SK-MEL-5 (cell line): Measurements from ENCODE around the gene BRCA1. TPM values are rescaled to one million over a fixed set of nuclear protein-coding genes. Genes with fewer than 3 reads are reported as not detected.
"Not testable (repeated sequence)": the region's sequence is repeated elsewhere in the genome, so short reads cannot be mapped to it uniquely, and the experiment has no call there.

Source experiments
- DNase-seq: peaks from one replicate; pipeline ENCODE4 v3.0.0-alpha.2; 2016; ENCODE audit warnings: low read depth, low spot score
- in situ Hi-C: cut with HindIII; loops from 2 replicates; pipeline ENCODE4 v1.10.0; 2016; ENCODE audit warnings: low sequenced_read_pairs, high pct_unique_total_duplicates, low pct_unique_long_range_greater_than_20kb
- total RNA-seq: library from RNA; depleted of rRNA; stranded (reverse); fragments of >200 nt; shearing (Covaris generic); gene quantifications from 2 replicates; pipeline ENCODE4 v1.2.3, GENCODE V29; 2014

Gene BRCA1
- total RNA-seq, 1 experiment from 2014 or later: 45.9 TPM

GRCh38 chr17:43138531-43138930, 13.4 kb upstream of the BRCA1 start:
- in situ Hi-C loops, DNase-seq: not testable (repeated sequence)

- DNase-seq, in situ Hi-C loops: not testable (repeated sequence)
These were observed 11.4 kb upstream of the BRCA1 start for GRCh38 chr17:43136574-43136973.

- DNase-seq: no peak
- in situ Hi-C loops: no loop called here
These were observed 10.3 kb upstream of the BRCA1 start for GRCh38 chr17:43135454-43135819.

GRCh38 chr17:43134774-43135453, 9.8 kb upstream of the BRCA1 start:
- no peak for DNase-seq
- in situ Hi-C loops: no loop called here

- in situ Hi-C loops: not testable (repeated sequence)
These were observed 8.3 kb upstream of the BRCA1 start for GRCh38 chr17:43133439-43133838.

GRCh38 chr17:43132117-43132516, 7.0 kb upstream of the BRCA1 start:
- in situ Hi-C loops: no loop called here
- DNase-seq: no peak

More at GRCh38 chr17:43133439-43133838, 8.3 kb upstream of the BRCA1 start:
- not testable (repeated sequence) for DNase-seq

- in situ Hi-C loops: no loop called here
- no peak for DNase-seq
These were observed 4.5 kb upstream of the BRCA1 start for GRCh38 chr17:43129671-43130010.

GRCh38 chr17:43127333-43127876, 2.2 kb upstream of the BRCA1 start:
- DNase-seq, in situ Hi-C loops: not testable (repeated sequence)

DNA sequence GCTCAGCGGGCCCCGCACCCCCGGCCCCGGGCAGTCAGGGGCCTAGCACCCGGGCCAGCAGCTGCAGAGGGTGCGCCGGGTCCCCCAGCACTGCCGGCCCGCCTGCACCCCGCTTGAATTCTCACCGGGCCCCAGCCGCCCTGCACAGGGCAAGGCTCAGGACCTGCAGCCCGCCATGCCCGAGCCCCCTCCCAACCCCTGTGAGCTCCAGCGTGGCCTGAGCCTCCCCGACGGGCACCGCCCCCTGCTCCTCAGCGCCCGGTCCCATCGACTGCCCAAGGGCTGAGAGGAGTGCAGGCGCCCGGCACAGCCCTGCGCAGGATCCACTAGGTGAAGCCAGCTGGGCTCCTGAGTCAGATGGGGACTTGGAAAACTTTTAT, 1.7 kb upstream of the BRCA1 start:
- in situ Hi-C loops: no loop called here
- no peak for DNase-seq

DNA sequence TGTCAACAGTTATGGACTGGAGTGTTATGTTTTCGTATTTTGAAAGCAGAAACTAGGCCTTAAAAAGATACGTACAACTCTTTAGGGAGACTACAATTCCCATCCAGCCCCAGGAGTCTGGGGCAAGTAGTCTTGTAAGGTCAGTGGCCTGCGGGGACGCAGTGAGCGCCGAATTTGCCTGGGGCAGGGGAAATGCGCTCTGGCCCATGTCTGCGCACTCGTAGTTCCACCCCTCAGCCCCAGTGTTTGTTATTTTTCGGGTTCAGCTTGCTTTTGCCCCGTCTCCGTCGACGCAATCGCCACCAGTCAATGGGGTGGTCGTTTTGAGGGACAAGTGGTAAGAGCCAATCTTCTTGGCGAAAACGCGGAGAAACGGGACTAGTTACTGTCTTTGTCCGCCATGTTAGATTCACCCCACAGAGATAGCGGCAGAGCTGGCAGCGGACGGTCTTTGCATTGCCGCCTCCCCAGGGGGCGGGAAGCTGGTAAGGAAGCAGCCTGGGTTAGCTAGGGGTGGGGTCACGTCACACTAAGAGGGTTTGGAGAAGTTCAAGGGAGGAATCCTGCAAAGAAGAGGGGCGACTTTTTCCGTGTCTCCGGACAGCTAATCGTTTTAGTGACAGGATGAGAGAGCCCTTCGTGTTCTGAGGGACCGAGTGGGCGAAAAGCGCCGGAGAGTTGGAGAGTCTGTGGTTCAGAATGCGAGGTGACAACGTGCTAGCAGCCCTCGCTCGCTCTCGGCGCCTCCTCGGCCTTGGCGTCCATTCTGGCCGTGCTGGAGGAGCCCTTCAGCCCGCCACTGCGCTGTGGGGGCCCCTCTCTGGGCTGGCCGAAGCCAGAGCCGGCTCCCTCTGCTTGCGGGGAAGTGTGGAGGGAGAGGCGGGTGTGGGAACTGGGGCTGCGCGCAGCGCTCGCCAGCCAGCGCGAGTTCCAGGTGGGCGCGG, 1.1 kb upstream of the BRCA1 start:
- DNase-seq: no peak
- in situ Hi-C loops: no loop called here

- peak; percentile 92 for DNase-seq
- in situ Hi-C loops: no loop called here
These were observed 6.2 kb downstream of the BRCA1 start for GRCh38 chr17:43118679-43119615.

DNA sequence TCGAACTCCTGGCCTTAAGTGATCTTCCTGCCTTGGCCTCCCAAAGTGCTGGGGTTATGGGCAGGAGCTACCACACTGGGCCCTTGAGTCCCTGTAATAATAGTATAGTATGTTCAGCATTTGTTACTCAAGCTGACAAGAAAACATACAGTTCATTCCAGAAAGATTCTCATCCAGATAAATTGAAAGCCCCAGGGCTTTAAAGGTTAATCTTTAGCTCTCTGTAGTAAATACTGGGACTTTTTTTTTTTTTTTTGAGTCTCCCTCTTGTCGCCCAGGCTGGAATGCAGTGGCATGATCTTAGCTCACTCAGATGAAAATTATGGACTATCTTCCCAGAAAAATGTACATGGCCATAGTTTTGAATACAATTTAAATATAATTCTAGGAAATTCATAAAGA, 11.0 kb downstream of the BRCA1 start:
- DNase-seq: no peak
- in situ Hi-C loops: no loop called here

- in situ Hi-C loops: no loop called here
- DNase-seq: no peak
These were observed 18.6 kb downstream of the BRCA1 start for GRCh38 chr17:43106552-43106951.

DNA sequence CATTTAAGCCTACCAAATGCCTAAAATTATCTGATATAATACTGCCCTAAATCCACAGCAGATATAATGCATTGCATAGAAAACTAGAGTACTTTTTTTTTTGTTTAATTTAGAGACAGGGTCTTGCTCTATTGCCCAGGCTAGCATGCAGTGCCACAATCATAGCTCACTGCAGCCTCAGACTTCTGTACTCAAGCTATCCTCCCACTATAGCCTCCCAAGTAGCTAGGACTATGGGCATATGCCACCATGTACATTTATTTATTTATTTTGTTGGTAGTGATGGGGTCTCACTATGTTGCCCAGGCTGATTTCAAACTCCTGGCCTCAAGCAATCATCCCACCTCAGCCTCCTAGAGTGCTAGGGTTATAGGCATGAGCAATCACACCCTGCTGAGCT, 20.0 kb downstream of the BRCA1 start:
- in situ Hi-C loops: no loop called here
- DNase-seq: no peak

DNA sequence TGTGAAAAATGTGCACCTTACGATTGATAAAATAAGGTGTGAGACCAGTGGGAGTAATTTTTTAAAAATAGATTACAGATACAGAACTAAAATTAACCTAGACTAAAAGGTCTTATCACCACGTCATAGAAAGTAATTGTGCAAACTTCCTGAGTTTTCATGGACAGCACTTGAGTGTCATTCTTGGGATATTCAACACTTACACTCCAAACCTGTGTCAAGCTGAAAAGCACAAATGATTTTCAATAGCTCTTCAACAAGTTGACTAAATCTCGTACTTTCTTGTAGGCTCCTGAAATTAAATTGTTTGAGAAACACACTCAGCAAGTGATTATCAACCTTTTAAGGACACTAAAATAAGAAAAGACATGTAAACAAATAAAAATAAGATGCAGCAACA, 20.5 kb downstream of the BRCA1 start:
- in situ Hi-C loops: no loop called here
- DNase-seq: no peak

- DNase-seq, in situ Hi-C loops: not testable (repeated sequence)
These were observed 29.8 kb downstream of the BRCA1 start for GRCh38 chr17:43095364-43095763.

- no peak for DNase-seq
- in situ Hi-C loops: no loop called here
These were observed 30.9 kb downstream of the BRCA1 start for GRCh38 chr17:43094129-43094835.
